Measurements from ENCODE around the gene OR1L6. TPM values are rescaled to one million over a fixed set of nuclear protein-coding genes. Genes with fewer than 3 reads are reported as not detected.

Gene OR1L6
- not detected for total RNA-seq

GRCh38 chr9:122742003-122742402, at the start of gene OR1L6:
OR1L6 (plus strand) TSS chr9:122742303; CDS start chr9:122749848, 7,545 bp downstream.
- TF ChIP-seq, protein P1, sequence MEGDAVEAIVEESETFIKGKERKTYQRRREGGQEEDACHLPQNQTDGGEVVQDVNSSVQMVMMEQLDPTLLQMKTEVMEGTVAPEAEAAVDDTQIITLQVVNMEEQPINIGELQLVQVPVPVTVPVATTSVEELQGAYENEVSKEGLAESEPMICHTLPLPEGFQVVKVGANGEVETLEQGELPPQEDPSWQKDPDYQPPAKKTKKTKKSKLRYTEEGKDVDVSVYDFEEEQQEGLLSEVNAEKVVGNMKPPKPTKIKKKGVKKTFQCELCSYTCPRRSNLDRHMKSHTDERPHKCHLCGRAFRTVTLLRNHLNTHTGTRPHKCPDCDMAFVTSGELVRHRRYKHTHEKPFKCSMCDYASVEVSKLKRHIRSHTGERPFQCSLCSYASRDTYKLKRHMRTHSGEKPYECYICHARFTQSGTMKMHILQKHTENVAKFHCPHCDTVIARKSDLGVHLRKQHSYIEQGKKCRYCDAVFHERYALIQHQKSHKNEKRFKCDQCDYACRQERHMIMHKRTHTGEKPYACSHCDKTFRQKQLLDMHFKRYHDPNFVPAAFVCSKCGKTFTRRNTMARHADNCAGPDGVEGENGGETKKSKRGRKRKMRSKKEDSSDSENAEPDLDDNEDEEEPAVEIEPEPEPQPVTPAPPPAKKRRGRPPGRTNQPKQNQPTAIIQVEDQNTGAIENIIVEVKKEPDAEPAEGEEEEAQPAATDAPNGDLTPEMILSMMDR (IDR thresholded peaks at IDR 0.05) = no peak
- ATAC-seq (ENCODE audit: low FRiP score) (no peak), DNase-seq (ENCODE audit: low spot score) (no peak)

DNA sequence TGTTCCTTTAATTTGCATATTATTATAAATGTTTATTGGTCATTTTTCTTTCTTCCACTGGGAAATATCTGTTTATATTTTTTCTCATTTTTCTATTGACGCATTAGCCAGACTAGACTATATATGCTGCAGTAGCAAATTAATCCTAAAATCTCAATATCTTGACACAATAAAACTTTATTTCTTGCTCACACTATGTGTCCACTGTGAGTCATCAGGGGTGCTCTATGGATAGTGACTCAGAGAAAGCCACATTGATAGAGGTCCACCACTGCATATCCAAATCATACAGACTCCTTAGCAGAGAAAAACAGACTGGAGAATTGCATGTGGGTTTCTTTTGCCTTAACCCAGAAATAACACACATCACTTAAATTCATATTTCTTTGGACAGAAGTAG, 46.4 kb upstream of the OR1L6 start:
- TF ChIP-seq, protein P1 (IDR thresholded peaks at IDR 0.05) = no peak
- DNase-seq (ENCODE audit: low spot score) (no peak), ATAC-seq (ENCODE audit: low FRiP score) (no peak)

DNA sequence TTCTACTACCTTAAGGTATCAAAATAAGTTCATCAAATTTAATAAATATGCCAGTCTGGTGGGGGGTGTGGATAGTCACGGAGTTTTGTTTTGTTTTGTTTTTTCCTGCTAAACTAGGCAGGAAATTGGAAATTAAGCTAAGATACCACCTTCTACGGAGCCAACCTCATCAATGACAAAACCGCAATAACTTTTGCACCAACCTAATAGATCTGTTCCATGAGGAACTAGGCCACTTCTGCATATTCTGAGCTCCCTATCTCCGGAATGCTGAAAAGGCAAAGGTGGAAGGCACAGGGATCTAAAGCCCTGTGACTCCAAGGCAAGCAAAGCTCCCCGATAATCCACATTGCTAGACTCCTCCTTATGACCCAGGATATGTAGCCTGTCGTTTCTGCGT, 24.1 kb upstream of the OR1L6 start:
- TF ChIP-seq, protein P1 (IDR thresholded peaks at IDR 0.05) = no peak
- DNase-seq (ENCODE audit: low spot score) (no peak), ATAC-seq (ENCODE audit: low FRiP score) (no peak)

DNA sequence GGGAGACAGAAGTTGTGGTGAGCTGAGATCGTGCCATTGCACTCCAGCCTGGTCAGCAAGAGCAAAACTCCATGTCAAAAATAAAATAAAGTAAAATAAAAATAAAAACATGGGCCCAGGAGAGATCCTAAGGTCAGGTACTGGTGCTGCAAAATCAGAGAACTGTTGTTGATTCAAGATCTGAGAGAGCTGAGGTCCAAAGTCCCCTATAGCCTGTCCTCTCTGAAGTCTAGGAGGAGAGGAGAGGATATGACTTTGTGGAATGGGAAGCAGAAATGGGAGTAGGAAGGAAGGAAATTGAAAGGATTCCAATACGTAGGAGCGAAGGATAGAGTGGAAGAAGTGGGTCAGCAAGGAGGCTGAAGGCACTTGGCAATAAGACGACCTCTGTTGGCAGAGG, 22.9 kb upstream of the OR1L6 start:
- DNase-seq (ENCODE audit: low spot score) = no peak
- ATAC-seq (ENCODE audit: low FRiP score) = no peak
- TF ChIP-seq, protein P1 (IDR thresholded peaks at IDR 0.05) = no peak

DNA sequence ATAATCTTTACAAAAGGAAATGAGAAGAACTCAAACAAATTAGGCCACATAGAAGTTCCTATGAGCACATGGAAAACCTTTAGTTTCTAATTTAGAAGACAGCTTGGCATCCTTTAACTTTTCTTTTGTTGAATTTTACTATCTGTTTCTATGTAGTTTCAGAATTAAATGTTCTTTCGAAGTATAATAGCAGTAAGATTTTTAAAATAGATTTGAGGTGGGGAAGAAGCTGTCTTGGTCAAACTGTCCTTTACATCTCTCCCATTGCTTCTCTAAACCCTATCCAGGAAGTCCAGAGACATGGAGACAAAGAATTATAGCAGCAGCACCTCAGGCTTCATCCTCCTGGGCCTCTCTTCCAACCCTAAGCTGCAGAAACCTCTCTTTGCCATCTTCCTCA, 18.4 kb upstream of the OR1L6 start, which contains the start of gene OR1L4:
OR1L4 (plus strand) TSS at position 301 of the 400 bp plus-strand sequence; CDS start at position 301, 0 bp downstream.
- TF ChIP-seq, protein P1 (IDR thresholded peaks at IDR 0.05) = no peak
- no peak for DNase-seq (ENCODE audit: low spot score)
- ATAC-seq (ENCODE audit: low FRiP score) = no peak

GRCh38 chr9:122754825-122755224, 12.7 kb downstream of the OR1L6 start:
- TF ChIP-seq, protein P1 (IDR thresholded peaks at IDR 0.05) = no peak
- DNase-seq (ENCODE audit: low spot score) (no peak), ATAC-seq (ENCODE audit: low FRiP score) (no peak)

DNA sequence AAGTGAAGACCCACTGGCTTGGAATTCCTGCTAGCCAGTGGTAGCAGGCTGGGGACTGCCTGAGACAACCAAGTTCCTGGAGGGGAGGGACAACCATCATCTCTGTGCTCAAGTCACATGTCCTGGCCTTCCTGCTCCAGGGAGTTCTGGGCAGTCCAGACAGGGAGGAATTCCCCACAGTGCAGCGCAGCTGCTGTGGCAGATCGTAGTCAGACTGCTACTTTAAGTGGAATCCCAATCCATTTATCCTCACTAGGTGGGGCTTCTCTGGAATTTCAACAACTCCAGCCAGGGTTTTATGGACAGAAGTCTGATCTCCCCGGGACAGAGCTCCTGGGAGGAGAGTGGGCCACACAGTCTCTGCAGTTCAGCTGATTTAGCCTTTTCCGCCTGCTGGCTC, 25.7 kb downstream of the OR1L6 start:
- DNase-seq (ENCODE audit: low spot score) = no peak
- TF ChIP-seq, protein P1 (IDR thresholded peaks at IDR 0.05) = no peak
- no peak for ATAC-seq (ENCODE audit: low FRiP score)
